HG03135 (cell line): ENCODE data around the gene SBK1.
A peak's percentile ranks its signal among the peaks of the same experiment; 100 is the strongest.
"Not testable (repeated sequence)": the region's sequence is repeated elsewhere in the genome, so short reads cannot be mapped to it uniquely, and the experiment has no call there.

Source experiments
- ATAC-seq: cut with Tn5 transposase; IDR thresholded peaks from one replicate; pipeline ENCODE4 v1.9.1; 2021; ENCODE audit warnings: mild to moderate bottlenecking, moderate library complexity; ENCODE audit not compliant: unreplicated experiment

Gene SBK1

DNA sequence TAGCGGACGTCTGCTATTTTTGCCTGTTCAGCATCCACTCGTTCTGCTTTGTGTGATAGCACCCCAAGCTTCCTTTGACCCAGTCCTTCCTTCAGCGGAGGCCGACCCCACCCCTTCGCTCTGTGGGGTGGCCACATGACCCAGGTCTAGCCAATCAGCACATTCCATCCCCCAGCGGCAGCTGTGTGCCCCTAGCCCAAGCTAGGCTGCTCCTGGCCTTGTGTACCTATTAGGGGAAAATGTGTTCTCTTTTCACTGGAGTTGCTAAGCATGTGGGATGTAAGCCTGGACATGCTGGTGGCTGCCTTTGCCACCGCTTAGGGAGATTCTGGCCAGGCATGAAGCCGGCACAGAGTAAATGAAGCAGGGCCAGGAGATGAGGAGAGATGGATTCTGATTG, 37.9 kb downstream of the SBK1 start:
- not testable (repeated sequence) for ATAC-seq

DNA sequence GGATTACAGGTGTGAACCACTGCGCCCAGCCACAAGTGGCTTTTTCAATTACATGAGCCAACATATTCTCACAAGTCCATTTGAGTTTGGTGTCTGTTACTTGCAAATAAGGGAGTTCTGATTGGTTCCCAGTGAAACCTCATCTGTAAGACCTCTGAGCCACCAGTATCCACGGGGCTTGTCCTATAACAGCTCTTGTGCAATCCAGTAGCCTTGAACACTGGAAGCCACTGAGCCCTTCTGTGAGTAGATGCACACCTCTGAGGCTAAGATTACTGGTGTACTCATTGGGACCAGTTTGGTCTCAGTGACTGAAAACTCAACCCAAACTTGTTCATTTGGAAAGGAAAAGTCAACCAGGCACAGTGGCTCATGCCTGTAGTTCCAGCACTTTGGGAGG, 38.7 kb downstream of the SBK1 start:
- not testable (repeated sequence) for ATAC-seq

DNA sequence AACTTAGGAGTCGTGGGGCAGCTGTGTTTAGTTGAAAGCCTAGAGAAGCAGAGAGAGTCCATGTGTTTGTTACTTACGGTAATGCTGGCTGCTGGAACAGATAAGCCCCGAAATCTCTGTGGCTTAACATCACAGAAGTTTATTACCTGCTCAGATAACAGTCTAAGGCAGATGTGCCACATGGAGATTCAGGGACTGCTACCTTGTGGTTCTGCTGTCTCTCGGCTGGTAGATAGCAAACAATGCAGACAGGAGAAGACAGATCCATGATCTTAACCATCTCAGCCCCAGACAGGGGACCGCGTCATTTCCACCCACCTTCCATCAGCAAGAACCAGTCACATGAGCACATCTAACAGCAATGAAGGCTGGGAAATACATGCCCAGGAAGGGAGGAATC, 40.3 kb downstream of the SBK1 start:
- ATAC-seq = not testable (repeated sequence)

DNA sequence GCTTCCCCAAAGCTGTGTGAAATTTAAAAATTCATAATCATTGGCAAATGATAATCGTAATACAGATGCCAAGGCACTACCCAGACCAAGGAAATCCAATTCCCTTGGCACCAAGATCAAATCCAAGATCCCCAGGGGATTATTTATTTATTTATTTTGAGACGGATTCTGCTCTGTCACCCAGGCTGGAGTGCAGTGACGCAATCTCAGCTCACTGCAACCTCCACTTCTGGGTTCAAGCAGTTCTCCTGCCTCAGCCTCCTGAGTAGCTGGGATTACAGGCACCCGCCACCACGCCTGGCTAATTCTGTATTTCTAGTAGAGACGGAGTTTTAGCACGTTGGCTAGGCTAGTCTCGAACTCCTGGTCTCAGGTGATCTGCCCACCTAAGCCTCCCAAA, 43.4 kb downstream of the SBK1 start:
- ATAC-seq = not testable (repeated sequence)

DNA sequence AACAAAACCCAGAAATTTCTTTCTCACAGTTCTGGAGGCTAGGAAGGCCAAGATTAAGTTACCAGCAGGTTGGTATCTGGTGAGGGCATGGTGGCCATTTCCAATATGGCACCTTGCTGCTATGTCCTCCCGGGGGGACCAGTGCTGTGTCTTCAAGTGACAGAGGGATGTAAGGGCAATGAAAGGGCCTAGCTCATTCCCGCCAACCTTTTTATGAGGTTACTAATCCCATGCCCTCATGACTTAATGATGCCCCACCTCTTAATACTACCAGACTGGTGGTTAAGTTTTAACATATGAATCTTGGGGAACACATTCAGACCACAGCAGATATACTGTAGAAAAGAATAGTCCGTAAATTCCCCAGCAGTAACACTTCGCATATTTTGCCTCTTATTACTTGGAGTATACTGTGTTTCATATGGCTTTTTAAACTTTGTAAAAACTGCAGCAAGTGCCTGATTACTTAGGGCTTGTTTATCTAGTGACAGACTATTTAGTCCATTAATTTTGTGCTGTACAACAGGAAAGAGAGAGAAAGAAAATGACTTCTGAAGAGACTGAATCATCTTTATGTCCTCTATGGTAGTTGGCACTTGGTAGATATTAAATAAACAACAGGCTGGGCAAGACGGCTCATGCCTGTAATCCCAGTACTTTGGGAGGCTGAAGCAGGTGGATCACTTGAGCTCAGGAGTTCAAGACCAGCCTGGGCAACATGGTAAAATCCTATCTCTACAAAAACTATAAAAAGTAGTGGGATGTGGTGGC, 44.8 kb downstream of the SBK1 start:
- not testable (repeated sequence) for ATAC-seq

DNA sequence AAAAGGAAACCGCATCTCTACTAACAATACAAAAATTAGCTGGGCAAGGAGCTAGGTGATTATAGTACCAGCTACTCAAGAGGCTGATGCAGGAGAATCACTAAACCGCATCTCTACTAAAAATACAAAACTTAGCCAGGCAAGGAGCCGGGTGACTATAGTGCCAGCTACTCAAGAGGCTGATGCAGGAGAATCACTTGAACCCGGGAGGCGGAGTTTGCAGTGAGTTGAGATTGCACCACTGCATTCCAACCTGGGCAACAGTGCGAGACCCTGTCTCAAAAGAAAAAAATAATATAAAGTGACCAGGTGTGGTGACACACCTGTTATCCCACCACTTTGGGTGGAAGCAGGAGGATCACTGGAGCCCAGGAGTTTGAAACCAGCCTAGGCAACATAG, 45.9 kb downstream of the SBK1 start:
- ATAC-seq = not testable (repeated sequence)

DNA sequence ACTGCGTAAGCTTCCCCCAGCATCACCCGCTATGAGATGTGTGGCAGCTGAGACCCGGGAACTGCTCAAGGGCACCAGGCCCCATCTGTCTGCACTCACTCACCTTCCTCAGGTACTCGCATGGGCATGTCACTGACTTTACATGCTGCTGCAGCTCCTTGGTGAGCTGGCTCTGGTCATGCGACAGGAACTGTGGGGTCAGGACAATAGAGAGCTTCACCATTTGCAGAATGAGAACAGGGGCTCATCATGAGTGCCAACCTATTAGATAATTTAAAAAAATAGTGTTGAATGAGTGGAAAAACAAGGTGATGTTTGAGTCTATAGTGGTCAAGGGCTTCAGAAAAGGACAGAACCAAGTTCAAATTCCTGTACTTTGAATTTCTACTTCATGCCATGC, 70.3 kb downstream of the SBK1 start:
- not testable (repeated sequence) for ATAC-seq

DNA sequence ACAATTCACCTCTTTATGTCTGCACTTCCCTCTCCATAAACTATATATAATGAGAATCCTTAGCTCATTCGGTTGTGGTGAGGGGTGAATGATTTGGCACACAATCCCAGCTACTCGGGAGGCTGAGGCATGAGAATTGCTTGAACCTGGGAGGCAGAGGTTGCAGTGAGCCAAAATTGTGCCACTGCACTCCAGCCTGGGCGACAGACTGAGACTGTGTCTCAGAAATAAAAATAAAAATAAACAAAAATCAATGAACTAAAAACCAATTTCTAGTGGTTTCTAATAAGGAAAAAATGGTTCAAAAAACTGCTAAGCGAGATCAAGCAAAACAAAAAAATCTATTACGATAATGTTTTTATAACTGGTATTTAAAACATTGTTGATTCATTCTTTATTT, 71.1 kb downstream of the SBK1 start, which contains the start of gene NPIPB6:
Gene NPIPB6, minus strand, starts transcription at position 101 of the 400 bp plus-strand sequence. CDS start 686 bp downstream, outside the sequence.
- ATAC-seq = not testable (repeated sequence)

DNA sequence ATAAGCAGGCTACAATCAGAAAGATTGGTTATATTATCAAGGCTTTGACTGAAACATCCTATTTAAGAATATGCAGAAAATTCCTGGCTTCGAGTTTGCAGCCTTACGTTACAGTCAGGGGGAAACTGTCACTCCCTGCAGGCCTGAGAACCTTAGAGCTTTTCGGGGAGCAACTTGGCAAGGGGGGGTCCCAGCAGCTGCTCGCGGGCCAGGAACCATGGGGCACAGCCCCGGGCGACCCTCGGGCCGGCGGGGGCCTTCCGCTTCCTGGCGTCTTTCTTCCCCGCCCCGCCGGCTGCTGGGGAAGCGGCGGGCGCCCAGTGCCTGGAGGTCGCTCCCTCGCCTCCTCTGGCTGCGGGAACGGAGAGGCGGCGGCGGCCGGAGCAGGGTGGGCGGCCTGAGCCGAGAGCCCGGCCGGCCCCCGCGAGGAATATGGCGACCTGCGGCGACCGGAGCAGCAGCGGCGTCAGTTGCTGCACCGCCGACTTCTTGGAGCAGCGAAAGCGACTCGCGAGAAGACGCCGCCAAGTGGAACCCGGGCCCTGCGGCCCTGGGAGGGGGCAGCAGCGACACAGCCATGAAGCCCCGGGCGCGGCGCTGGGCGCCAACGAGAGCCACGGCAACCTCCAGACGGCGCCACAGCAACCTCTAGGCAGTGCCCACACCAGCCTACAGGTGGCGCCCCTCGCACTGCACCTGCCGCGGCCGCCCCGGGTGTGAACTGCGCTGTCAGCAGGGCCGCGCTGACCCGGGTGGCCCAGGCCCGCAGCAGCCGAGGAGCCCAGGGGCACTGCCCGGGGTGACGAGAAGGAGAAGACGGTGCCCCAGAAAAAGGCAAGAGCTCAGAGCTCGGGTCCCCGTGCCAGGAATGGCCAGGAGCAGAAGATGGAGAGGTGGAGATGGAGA, 72.2 kb downstream of the SBK1 start:
- ATAC-seq = peak; percentile 94

DNA sequence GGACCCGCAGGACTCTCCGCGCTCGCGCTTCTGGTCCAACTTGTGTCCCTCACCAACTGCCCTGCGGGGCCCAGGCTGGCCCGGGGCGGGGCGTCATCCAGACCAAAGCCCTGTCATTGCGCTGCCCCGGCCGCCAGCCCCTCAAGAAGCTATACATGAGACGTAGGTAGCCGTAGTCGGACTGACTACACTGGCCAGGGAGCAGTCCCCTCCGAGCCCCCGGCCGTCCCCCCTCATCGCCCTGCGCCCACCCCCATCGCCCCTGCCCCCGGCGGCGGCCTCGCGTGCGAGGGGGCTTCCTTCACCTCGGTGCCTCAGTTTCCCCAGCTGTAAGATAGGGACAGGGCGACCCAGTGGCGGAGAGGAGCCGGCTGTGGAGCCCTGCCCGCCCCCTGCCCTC, 75.6 kb downstream of the SBK1 start:
- not testable (repeated sequence) for ATAC-seq
